ENCODE results near the gene TBX1. TPM values are rescaled to one million over a fixed set of nuclear protein-coding genes. Genes with fewer than 3 reads are reported as not detected.

The TBX1 gene
- total RNA-seq, 3 donors from 2014 or later (not counting 1 experiment from before 2014, with no cell fraction given), result 2.0 to 4.6 (median 3.2) TPM

GRCh38 chr22:19802001-19802893 is 41.7 kb downstream of the TBX1 start:
- no peak overlapping the region for H3K4me3 Mint-ChIP-seq
- no peaks in the 10 kb centered on the region for H3K27me3 ChIP-seq (ENCODE audit: control insufficient read depth, insufficient read depth, low read length)
- no peaks in the 10 kb centered on the region for H3K9me3 Mint-ChIP-seq
- no peak for ATAC-seq
- no peaks in the 10 kb centered on the region for H3K4me1 ChIP-seq (ENCODE audit: control insufficient read depth, insufficient read depth, low read length)
- no peak overlapping the region for H3K27ac Mint-ChIP-seq
- DNase-seq, result no peak
- no peaks in the 10 kb centered on the region for H3K27me3 Mint-ChIP-seq (ENCODE audit: low read depth in 2 of 2)
- H3K36me3 ChIP-seq (ENCODE audit: control insufficient read depth, insufficient read depth, low read length), result no peaks in the 10 kb centered on the region
- WGBS (ENCODE audit: insufficient coverage), result 93% methylated on average over 26 of the region's 26 CpGs
- intact Hi-C loops (cut with micrococcal nuclease), result no loop called here
- no peaks in the 10 kb centered on the region for H3K36me3 Mint-ChIP-seq
- H3K4me1 Mint-ChIP-seq, result no peaks in the 10 kb centered on the region
- no peak overlapping the region for H3K4me3 ChIP-seq (ENCODE audit: low read length)
- H3K27ac ChIP-seq (ENCODE audit: low read length), result no peak overlapping the region
- H3K9me3 ChIP-seq (ENCODE audit: control insufficient read depth, insufficient read depth, low read length), result no peaks in the 10 kb centered on the region
- no peak for TF ChIP-seq CTCF (IDR thresholded peaks at IDR 0.05)

GRCh38 chr22:19802894-19803735 is 42.5 kb downstream of the TBX1 start:
- Histone ChIP-seq H3K27me3 (ENCODE audit: control insufficient read depth, insufficient read depth, low read length) (no peaks in the 10 kb centered on the region), H3K36me3 (ENCODE audit: control insufficient read depth, insufficient read depth, low read length) (no peaks in the 10 kb centered on the region), H3K9me3 (ENCODE audit: control insufficient read depth, insufficient read depth, low read length) (no peaks in the 10 kb centered on the region), H3K27ac (ENCODE audit: low read length) (no peak overlapping the region), H3K4me1 (ENCODE audit: control insufficient read depth, insufficient read depth, low read length) (no peaks in the 10 kb centered on the region), H3K4me3 (ENCODE audit: low read length) (no peak overlapping the region)
- intact Hi-C loops (cut with micrococcal nuclease), result no loop called here
- no peak for TF ChIP-seq CTCF (IDR thresholded peaks at IDR 0.05)
- Mint-ChIP-seq H3K9me3 (no peaks in the 10 kb centered on the region), H3K27ac (no peak overlapping the region), H3K27me3 (ENCODE audit: low read depth in 2 of 2) (no peaks in the 10 kb centered on the region), H3K4me3 (no peak overlapping the region), H3K4me1 (no peaks in the 10 kb centered on the region), H3K36me3 (no peaks in the 10 kb centered on the region)
- DNase-seq, result no peak
- 96% methylated on average over 19 of the region's 19 CpGs for WGBS (ENCODE audit: insufficient coverage)
- ATAC-seq, result no peak

GRCh38 chr22:19803736-19804267 is 43.2 kb downstream of the TBX1 start:
- H3K27me3 Mint-ChIP-seq (ENCODE audit: low read depth in 2 of 2), result no peaks in the 10 kb centered on the region
- H3K4me3 Mint-ChIP-seq, result no peak overlapping the region
- Histone ChIP-seq H3K27me3 (ENCODE audit: control insufficient read depth, insufficient read depth, low read length) (no peaks in the 10 kb centered on the region), H3K4me1 (ENCODE audit: control insufficient read depth, insufficient read depth, low read length) (no peaks in the 10 kb centered on the region), H3K36me3 (ENCODE audit: control insufficient read depth, insufficient read depth, low read length) (no peaks in the 10 kb centered on the region), H3K9me3 (ENCODE audit: control insufficient read depth, insufficient read depth, low read length) (no peaks in the 10 kb centered on the region), H3K27ac (ENCODE audit: low read length) (no peak overlapping the region), H3K4me3 (ENCODE audit: low read length) (no peak overlapping the region)
- intact Hi-C loops (cut with micrococcal nuclease), result no loop called here
- TF ChIP-seq CTCF (IDR thresholded peaks at IDR 0.05), result no peak
- WGBS (ENCODE audit: insufficient coverage), result 95% methylated on average over 8 of the region's 8 CpGs
- H3K27ac Mint-ChIP-seq, result no peak overlapping the region
- DNase-seq (no peak), ATAC-seq (no peak)
- H3K9me3 Mint-ChIP-seq, result no peaks in the 10 kb centered on the region
- no peaks in the 10 kb centered on the region for H3K4me1 Mint-ChIP-seq
- no peaks in the 10 kb centered on the region for H3K36me3 Mint-ChIP-seq
